ENCODE results near the gene LARGE2.

Gene LARGE2

DNA sequence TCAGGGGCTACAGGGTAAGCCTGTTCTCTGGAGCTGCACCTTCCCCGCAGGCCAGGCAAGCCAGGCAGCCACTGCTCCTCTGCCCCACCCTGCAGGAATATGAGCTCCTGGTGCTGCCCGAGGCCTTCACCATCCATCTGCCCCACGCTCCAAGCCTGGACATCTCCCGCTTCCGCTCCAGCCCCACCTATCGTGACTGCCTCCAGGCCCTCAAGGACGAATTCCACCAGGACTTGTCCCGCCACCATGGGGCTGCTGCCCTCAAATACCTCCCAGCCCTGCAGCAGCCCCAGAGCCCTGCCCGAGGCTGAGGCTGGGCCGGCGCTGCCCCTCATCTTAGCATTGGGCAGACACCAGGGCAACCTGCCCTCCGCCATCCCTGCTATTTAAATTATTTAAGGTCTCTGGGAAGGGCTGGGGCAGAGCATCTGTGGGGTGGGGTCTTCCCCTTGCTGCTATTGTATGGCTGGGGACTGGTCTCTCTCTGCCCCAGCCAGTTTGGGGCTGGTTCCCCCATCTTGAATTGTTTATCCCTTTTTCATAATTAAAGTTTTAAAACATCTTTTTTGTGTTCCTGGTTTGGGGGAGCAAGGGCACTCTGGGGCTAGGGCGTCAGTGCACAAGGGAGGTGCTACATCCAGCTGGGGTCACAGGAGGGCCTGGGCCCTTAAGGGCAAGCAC is 6.2 kb downstream of the LARGE2 start:
- DNase-seq (ENCODE audit: low read depth in 2 of 3, low spot score in 2 of 3), result no peak

DNA sequence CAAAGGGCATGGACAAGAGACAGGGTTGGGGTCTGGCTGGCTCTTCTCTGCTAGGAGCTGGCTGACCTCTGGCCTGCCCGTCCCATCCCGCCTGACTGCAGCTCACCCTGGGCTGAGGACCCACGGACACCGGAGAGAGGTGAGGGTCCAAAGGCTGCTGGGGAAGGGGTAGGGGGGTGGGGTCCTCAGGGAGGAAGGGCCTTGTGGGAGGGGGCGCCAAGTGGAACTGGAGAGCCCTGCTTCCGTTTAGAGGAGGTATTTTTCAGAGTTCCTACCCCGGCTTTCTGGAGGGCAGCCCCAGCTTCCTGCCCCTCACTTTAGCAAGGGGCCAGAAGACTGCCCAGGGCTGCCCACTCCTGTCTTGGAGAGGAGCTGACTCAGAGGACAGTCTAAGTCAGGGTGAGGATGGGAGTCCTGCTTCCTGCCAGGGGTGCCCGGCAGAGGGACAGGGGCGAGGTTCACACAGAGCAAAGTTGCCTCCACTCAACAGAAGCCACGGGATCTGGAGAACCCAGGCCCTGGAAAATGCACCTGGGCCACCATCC is 7.1 kb downstream of the LARGE2 start:
- DNase-seq (ENCODE audit: low read depth in 2 of 3, low spot score in 2 of 3), result no peak

DNA sequence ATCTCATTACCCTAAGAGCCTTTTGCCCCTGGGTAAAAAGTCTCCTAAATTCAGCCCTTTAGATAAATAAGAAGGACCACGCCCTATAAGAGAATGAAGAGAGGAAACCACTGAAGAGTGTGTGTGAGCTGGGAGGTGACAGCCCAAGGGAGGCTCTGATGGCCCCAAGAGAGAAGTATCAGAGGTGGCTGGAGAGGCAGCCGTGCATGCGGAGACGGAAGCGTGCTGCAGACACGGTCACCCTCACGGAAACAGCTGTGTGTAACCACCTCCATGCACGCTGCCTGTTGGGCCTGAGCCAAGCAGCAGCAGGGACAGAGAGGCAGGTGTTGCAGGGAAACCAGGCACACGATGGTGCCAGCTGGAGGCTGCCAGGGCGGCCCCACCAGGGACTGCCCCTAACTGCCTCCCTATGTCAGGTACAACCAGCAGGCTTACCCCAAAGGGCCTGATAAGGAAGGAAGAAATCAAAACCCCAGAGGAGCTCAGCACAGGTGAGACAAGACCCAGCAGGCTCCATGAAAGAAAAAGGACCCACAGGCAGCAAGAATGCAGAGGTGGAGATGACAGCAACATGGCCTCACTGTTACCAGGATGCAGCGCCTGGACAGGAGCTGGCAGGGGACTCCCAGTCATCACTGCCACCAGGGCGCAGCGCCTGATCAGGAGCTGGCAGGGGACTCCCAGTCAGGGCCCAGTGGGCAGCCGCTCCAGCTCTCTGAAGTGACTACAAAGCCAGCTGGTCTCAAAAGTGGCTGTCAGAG is 7.8 kb downstream of the LARGE2 start:
- no peak for DNase-seq (ENCODE audit: low read depth in 2 of 3, low spot score in 2 of 3)

- no peak for DNase-seq (ENCODE audit: low read depth in 2 of 3, low spot score in 2 of 3)
Measured at GRCh38 chr11:45930951-45931570, 8.6 kb downstream of the LARGE2 start.

DNA sequence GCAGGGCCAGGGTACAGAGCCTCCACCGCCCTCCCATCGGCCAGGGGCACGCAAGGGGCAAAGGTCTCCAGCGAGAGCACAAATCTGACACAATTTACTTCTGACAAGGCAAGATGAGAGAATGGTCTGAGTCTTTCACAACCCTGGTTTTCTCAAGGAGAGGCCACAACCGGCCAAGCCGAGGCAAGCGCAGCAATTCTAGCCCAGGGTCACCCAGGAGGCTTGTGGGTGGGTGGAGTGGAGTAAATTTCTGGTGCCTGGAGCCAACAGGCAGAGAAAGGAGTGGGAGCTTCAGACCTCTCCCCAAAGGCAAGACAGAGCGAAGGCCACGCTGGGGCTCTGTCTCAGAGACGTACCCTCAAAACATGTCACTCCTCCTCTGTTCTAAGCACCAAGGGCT is 9.3 kb downstream of the LARGE2 start:
- no peak for DNase-seq (ENCODE audit: low read depth in 2 of 3, low spot score in 2 of 3)

- no peak for DNase-seq (ENCODE audit: low read depth in 2 of 3, low spot score in 2 of 3)
Measured at GRCh38 chr11:45932217-45932616, 9.8 kb downstream of the LARGE2 start.

- DNase-seq (ENCODE audit: low read depth in 2 of 3, low spot score in 2 of 3), result no peak
Measured at GRCh38 chr11:45933131-45933831, 10.8 kb downstream of the LARGE2 start.

DNA sequence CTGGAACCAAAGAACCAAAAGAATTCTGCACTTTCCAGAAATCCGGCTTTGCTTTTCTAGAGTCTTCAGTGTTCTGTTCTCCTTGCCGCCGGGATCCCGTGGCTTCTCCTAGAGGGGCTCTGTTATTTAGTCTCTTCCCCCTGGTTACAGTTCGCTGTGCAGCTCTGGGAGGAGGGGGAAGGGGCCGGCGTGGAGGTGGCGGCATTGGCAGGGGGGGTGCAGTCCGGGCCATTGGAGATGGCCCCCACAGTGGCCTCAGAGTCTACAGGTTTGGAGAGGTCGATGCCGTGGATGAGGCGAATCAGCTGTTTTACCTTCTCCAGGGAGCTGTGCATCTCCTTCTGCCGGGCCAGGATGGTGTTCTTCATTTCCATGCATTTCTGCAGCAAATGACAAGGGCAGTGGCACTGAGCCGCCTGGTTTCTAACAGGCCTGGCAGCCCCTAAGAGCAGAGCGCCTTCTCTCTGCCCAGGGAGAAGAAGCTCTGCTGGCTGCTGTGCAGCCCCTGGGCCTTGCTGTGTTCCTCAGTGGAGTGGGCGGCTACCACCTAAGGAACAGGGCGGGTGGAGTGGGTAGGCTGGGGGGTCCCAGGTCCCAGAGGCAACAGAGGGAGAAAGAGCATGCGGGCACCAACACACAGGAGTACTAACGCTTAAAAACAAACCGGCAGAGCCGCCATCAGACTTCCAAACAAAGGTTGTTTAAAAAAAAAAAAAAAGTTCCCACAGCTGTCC is 11.6 kb downstream of the LARGE2 start:
- DNase-seq (ENCODE audit: low read depth in 2 of 3, low spot score in 2 of 3), result no peak

- no peak for DNase-seq (ENCODE audit: low read depth in 2 of 3, low spot score in 2 of 3)
Measured at GRCh38 chr11:45934580-45935318, 12.3 kb downstream of the LARGE2 start.

GRCh38 chr11:45935349-45936064 is 13.1 kb downstream of the LARGE2 start:
- DNase-seq (ENCODE audit: low read depth in 2 of 3, low spot score in 2 of 3), result no peak

DNA sequence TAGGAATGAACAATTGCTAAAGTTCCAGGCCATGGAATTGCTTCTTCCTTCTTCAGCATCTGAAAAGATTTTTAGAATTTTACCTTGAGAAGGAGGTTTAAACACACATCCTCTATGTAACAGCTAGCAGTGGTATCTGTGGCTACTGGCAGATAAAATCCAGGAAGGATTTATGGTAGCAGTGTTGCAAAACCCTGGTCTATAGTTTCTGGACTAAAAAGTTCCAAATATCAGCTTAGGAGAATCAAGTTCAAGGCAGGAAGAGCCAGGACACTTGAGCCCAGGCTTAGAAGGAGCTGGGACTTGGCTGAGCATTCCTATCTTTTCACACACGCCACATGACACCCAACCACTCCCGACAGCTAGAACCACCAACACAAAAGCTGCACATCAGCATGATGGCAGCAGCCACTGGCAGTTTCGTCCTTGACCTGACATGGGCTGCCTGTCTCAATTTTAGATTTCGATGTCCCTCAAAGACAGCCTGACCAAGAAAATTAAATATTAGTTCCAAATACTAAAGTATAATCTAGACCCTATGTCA is 14.1 kb downstream of the LARGE2 start:
- DNase-seq (ENCODE audit: low read depth in 2 of 3, low spot score in 2 of 3), result no peak

DNA sequence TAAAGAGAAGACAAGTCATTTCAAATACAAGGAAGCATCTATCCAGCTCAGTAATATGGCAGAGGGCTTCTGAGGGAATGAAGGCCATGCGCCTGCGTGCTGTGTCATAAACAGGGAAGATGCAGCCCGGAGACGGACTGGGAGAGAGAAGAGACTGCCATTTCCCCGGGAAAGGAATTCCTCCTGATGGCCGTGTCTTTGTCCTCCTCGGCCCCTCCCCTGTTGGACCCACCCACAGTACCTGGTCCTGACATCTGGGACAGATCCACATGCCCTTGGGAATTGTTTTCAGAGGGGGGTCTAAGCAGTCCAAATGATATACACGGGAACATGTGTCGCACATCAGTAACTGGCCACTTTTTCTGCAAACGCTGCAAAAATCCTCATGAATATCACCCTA is 15.5 kb downstream of the LARGE2 start:
- DNase-seq (ENCODE audit: low read depth in 2 of 3, low spot score in 2 of 3), result no peak

DNA sequence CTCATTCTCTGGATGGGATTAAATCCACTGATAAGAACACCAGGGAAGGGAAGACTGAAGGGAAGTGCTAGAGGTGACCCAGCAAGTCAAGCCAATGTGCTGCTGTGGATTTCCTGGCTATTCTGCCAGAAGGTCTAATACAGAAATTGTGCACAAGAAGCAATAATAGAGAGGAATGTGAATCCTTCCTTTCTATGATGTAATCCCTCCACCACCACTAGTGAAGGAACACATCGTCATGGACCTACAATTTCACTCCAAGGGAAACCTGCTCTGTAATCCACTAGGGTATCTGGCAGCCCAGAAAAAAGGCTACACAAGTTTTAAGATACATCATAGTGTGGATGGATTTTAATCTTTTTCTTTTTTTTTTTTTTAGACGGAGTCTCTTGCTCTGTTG is 17.4 kb downstream of the LARGE2 start:
- no peak for DNase-seq (ENCODE audit: low read depth in 2 of 3, low spot score in 2 of 3)

DNA sequence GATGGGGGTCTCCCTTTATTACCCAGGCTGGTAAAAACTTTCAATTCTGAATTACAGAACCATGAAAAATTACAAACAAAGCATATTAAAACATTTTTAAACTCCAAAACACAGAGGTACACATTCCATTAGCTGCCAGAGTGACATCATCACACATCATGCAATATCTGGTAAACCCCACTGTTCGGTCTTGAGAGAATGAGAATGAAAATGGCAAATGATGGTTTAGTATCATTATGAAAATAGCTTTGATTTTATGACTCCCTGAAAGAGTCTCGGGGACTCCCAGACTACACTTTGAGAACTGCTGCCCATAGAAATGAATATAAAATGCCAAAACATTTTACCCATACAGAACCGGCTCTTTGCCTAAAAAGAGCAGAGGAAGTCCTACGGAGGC is 18.8 kb downstream of the LARGE2 start:
- no peak for DNase-seq (ENCODE audit: low read depth in 2 of 3, low spot score in 2 of 3)

DNA sequence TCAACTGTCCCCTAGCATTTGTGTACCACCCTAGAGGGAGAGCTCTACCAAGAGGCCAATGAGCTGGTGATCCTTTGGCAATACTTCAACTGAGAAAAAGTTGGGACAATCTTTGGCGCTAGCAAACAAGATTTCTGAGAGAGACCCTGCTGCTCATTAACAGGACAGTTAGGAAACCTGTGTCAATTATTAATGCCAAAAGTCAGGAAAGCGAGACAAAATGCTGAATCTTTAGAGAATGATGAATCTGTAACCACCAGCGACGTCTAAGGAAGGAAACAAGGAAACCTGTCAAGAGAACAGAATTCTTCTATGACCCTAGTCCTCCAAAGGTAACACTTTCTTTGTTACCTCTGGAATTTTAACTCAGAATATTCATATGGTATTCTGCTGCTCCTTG is 19.9 kb downstream of the LARGE2 start:
- no peak for DNase-seq (ENCODE audit: low read depth in 2 of 3, low spot score in 2 of 3)

DNA sequence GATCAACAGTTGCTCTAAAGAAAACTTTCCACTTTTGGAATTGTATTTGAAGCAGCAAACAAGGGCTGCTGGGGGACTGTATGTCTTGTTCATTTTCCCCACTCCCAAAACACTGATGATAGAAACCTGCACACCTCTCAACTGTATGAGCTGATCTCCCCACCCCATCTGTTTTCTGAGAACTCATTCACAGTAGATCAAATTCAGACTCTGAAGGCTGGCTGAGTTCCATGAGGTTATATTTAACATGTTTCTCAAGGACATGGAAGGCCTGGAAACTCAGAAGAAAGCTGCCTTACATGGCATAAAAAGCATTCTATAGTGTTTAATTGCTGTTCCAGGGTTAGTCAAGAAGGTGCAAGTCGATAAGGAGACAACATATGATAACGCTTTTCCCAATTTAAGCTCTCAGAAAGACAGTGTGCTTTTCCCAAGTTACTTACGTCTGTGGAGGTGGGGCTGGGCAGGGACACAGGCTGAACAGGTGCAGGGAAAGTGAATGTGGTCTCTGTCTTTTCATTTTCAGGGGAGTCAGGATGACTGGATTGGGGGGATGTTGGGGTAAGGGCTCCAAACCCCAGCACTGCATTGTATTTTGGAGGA is 23.0 kb downstream of the LARGE2 start:
- no peak for DNase-seq (ENCODE audit: low read depth in 2 of 3, low spot score in 2 of 3)

GRCh38 chr11:45947885-45948284 is 25.4 kb downstream of the LARGE2 start:
- DNase-seq (ENCODE audit: low read depth in 2 of 3, low spot score in 2 of 3), result no peak

GRCh38 chr11:45948356-45948755 is 25.9 kb downstream of the LARGE2 start:
- DNase-seq (ENCODE audit: low read depth in 2 of 3, low spot score in 2 of 3), result no peak

DNA sequence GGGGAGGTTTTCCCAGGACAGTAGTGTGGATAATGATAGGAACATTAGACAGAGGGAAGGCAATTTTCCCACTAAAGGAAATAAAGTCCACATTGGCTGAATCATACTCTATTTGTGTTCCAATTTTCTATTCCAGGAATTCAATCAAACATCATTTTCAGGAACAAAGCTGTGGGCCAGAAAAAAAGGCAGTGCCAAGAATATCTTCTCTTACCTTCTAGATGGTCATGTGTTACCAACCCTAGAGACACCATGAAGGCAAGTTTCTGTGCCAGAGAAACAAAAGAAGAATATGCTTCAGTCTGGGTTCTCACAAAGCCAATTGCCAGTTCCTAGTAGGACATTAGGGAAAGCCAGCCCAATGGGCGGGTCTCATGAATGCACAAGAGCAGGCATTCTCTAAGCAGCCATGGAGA is 27.5 kb downstream of the LARGE2 start:
- DNase-seq (ENCODE audit: low read depth in 2 of 3, low spot score in 2 of 3), result no peak

Data from activated CD8-positive, alpha-beta memory T cell treated with anti-CD3 and anti-CD28 coated beads for 48 hours (primary cell).